OCI-LY3 (cell line): ENCODE data around the gene PXDN.

Source experiments
- H2AFZ ChIP-seq: fragments of 200-600, 300-600 bp; shearing (Covaris generic); 2 replicates; pipeline ENCODE4 v1.6.0; 2014; ENCODE audit warnings: antibody characterized with exemption, low read depth, low read length
- H3K27ac ChIP-seq: fragments of 200-600, 300-600 bp; sonication (generic); 2 replicates; pipeline ENCODE4 v1.5.1; 2014; ENCODE audit warnings: mild to moderate bottlenecking, low read length, moderate library complexity, mixed read lengths
- H3K27me3 ChIP-seq: fragments of 200-600, 300-600 bp; sonication (generic); 2 replicates; pipeline ENCODE4 v1.6.1; 2014; ENCODE audit warnings: low read depth, low read length, mixed read lengths
- H3K36me3 ChIP-seq: fragments of 200-600, 300-600 bp; sonication (generic); replicated peaks from 2 replicates; pipeline ENCODE3; 2014; ENCODE audit warnings: low read depth, low read length, mixed read lengths
- H3K4me1 ChIP-seq: fragments of 300-600, 200-600 bp; sonication (generic); 2 replicates; pipeline ENCODE4 v1.6.1; 2014; ENCODE audit warnings: low read length, mixed read lengths
- H3K4me2 ChIP-seq: fragments of 200-600, 300-600 bp; sonication (generic); 2 replicates; pipeline ENCODE4 v1.6.1; 2014; ENCODE audit warnings: low read length, mixed read lengths
- H3K4me3 ChIP-seq: fragments of 300-600, 200-600 bp; sonication (generic); 2 replicates; pipeline ENCODE4 v1.5.1; 2014; ENCODE audit warnings: antibody characterized with exemption, mild to moderate bottlenecking, low read length, moderate library complexity
- H3K79me2 ChIP-seq: fragments of 300-600, 200-600 bp; shearing (Covaris generic); 2 replicates; pipeline ENCODE4 v1.6.1; 2014; ENCODE audit warnings: mild to moderate bottlenecking, low read length, mixed read lengths
- H3K9ac ChIP-seq: fragments of 300-600, 200-600 bp; shearing (Covaris generic); 2 replicates; pipeline ENCODE4 v1.6.0; 2014; ENCODE audit warnings: mild to moderate bottlenecking, low read length, moderate library complexity
- H3K9me3 ChIP-seq: fragments of 200-600, 300-600 bp; shearing (Covaris generic); 2 replicates; pipeline ENCODE4 v1.6.1; 2014; ENCODE audit warnings: low read length, mixed read lengths; ENCODE audit not compliant: insufficient read depth
- H4K20me1 ChIP-seq: fragments of 200-600, 300-600 bp; sonication (generic); 2 replicates; pipeline ENCODE4 v1.6.1; 2016; ENCODE audit warnings: low read length, mixed read lengths; ENCODE audit not compliant: insufficient read depth
- EZH2phosphoT487 ChIP-seq: fragments of 200-600 bp; shearing (Covaris generic); IDR thresholded peaks from 2 replicates; pipeline ENCODE4 v1.6.1; 2018; ENCODE audit warnings: antibody characterized with exemption, mixed run types, low read depth
- TF ChIP-seq, protein P1 (sequence below): fragments of 200-600, 300-600 bp; sonication (generic); IDR thresholded peaks from 2 replicates; pipeline ENCODE4 v1.5.1; 2014; ENCODE audit warnings: antibody characterized with exemption, low read length, low read depth

Gene PXDN

DNA sequence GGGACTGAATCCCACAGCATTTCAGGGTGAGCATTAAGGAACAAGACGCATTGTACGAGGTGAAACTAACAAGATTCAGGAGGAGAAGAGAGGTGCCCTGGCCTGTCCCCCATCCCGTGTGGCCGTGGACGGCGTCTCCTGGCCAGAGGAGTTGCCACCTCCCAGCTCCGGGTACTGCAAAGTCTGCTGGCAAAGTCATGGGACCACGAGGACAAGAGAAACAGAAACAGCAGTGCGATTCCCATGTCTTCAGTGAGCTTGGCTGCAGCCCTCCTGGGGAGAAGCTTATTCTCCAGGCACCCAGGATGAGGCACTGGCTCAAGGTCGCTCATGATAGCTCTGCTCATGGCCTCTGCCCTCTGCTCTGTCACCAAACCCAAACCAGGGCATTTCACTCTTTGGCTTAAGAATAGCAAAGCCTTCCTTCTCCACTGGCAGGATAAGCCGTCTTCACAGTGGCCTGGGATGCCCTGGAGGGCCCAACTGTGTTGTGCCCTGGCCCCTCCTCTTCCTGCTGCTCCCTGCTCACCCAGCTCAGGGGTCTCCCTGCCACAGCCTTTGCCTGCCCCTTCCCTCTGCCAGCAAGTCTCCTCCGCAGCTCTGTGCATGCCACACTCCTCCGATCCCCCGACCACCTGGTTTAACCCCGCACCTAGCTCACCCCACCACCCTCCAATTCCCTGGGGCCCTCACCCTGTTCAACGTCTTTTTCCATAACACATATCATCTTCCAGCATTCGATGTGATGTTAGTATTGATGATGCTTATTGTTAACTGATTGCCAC lies 144.8 kb downstream of the PXDN start:
- no peaks in the 10 kb centered on the region for H3K9me3 ChIP-seq
- no peak overlapping the region for H3K27ac ChIP-seq
- TF ChIP-seq, protein P1, sequence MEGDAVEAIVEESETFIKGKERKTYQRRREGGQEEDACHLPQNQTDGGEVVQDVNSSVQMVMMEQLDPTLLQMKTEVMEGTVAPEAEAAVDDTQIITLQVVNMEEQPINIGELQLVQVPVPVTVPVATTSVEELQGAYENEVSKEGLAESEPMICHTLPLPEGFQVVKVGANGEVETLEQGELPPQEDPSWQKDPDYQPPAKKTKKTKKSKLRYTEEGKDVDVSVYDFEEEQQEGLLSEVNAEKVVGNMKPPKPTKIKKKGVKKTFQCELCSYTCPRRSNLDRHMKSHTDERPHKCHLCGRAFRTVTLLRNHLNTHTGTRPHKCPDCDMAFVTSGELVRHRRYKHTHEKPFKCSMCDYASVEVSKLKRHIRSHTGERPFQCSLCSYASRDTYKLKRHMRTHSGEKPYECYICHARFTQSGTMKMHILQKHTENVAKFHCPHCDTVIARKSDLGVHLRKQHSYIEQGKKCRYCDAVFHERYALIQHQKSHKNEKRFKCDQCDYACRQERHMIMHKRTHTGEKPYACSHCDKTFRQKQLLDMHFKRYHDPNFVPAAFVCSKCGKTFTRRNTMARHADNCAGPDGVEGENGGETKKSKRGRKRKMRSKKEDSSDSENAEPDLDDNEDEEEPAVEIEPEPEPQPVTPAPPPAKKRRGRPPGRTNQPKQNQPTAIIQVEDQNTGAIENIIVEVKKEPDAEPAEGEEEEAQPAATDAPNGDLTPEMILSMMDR = no peak
- TF ChIP-seq EZH2phosphoT487 = no peak
- H3K79me2 ChIP-seq = no peaks in the 10 kb centered on the region
- no peak overlapping the region for H3K4me2 ChIP-seq
- no peaks in the 10 kb centered on the region for H4K20me1 ChIP-seq
- no peaks in the 10 kb centered on the region for H3K36me3 ChIP-seq
- no peaks in the 10 kb centered on the region for H3K27me3 ChIP-seq
- H3K9ac ChIP-seq = no peak overlapping the region
- no peak overlapping the region for H3K4me3 ChIP-seq
- H3K4me1 ChIP-seq = peaks cover 17% of the 10 kb centered on the region
- H2AFZ ChIP-seq = no peak overlapping the region

DNA sequence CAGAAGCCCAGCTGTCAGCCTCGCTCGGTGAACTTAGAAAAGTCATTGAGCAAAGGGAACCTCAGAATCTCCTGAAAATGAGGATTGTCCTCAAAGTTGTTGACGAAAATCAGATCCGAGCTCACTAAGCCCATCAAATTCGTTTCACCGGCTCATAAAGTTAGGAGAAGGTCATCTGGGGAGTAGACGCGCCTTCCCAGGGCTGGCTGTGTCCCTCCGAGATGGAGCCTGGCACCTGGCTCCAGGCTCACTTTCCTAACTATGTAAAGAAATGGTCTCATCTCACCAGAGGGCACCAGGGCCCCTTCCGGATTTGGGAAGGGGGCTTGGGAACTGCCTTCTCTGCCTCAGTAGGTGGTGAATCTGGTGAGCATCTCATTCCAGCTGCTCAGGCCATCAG lies 145.5 kb downstream of the PXDN start:
- no peak overlapping the region for H3K4me3 ChIP-seq
- no peak for TF ChIP-seq EZH2phosphoT487
- TF ChIP-seq, protein P1 = no peak
- no peaks in the 10 kb centered on the region for H4K20me1 ChIP-seq
- no peak overlapping the region for H2AFZ ChIP-seq
- no peak overlapping the region for H3K9ac ChIP-seq
- no peak overlapping the region for H3K27ac ChIP-seq
- no peaks in the 10 kb centered on the region for H3K36me3 ChIP-seq
- no peaks in the 10 kb centered on the region for H3K79me2 ChIP-seq
- peaks cover 17% of the 10 kb centered on the region for H3K4me1 ChIP-seq
- H3K27me3 ChIP-seq = no peaks in the 10 kb centered on the region
- no peaks in the 10 kb centered on the region for H3K9me3 ChIP-seq
- no peak overlapping the region for H3K4me2 ChIP-seq

DNA sequence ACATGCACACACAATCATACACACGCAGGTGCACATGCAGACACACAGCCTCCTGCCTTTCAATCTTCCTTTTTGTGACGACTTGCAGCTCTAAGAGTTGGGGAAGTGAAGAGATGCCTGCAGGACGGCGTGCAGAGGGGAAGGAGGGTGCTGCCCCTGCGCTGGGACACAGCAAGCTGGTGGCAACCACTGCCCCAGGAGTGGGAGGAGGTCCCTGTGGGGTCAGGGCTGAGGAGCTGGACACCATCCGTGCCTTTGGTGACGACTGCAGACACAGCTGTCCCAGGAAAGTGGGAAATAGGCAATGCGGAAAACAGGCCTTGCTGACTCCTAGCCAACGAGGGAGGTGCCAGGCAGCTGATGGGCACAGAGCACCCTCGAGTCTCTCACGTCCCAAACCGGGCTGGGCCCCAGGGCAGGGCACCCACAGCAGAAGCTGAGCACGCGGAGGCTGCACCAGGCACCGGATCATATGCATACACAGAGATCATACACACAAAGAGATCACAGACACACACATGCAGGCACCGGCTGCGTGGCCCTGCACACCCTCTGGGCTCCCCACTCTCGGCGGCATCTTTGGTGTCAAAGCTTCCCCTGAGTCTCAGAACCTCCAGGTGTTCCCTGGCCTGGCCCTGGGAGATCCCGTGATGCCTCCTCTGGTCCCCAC lies 146.1 kb downstream of the PXDN start:
- Histone ChIP-seq H3K9ac (no peak overlapping the region), H3K27ac (no peak overlapping the region), H2AFZ (no peak overlapping the region)

DNA sequence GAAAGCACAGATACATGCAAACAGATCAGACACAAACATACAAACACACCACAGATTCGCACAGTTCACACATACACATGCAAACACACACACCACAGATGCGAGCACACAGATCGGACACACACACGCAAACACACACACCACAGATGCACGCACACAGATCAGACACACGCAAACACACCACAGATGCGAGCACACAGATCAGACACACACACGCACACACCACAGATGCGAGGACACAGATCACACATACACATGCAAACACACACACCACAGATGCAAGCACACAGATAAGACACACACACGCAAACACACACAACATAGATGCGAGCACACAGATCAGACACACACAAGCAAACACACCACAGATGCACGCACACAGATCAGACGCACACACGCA lies 149.0 kb downstream of the PXDN start:
- H4K20me1 ChIP-seq = no peaks in the 10 kb centered on the region

More for the DNA sequence above, 146.1 kb downstream of the PXDN start:
- Histone ChIP-seq H3K4me3 (no peak overlapping the region), H3K79me2 (no peaks in the 10 kb centered on the region), H3K4me1 (peaks cover 23% of the 10 kb centered on the region), H3K4me2 (no peak overlapping the region), H3K36me3 (no peaks in the 10 kb centered on the region), H4K20me1 (no peaks in the 10 kb centered on the region), H3K9me3 (no peaks in the 10 kb centered on the region), H3K27me3 (no peaks in the 10 kb centered on the region)
- TF ChIP-seq EZH2phosphoT487 = no peak
- TF ChIP-seq, protein P1 = no peak

More for the DNA sequence above, 149.0 kb downstream of the PXDN start:
- no peak overlapping the region for H2AFZ ChIP-seq
- H3K4me1 ChIP-seq = peaks cover 44% of the 10 kb centered on the region
- H3K79me2 ChIP-seq = no peaks in the 10 kb centered on the region
- no peak overlapping the region for H3K4me3 ChIP-seq
- no peak overlapping the region for H3K4me2 ChIP-seq
- TF ChIP-seq EZH2phosphoT487 = no peak
- TF ChIP-seq, protein P1 = no peak
- no peaks in the 10 kb centered on the region for H3K36me3 ChIP-seq
- H3K9me3 ChIP-seq = no peaks in the 10 kb centered on the region
- no peak overlapping the region for H3K27ac ChIP-seq
- no peak overlapping the region for H3K9ac ChIP-seq
- no peaks in the 10 kb centered on the region for H3K27me3 ChIP-seq
